ENCODE data around the gene SLC15A3.

DNA sequence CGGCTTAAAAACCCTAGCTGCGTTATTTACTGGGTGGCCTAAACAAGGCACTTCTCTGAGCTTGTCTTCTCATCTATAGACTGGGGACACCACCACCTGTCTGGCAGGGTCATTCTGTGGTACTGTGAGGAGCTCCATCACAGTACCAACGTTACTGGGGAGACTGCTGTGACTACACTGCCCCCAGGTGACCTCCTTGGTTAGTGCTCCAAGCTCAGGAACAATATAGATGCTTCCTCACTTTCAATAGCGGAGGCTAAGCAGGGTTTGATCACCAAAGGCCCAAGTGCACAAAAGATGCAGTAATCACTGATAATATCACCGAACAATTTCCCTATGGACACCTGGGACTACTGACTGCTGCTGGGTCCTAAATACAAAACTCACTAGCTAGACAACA lies 64.4 kb downstream of the SLC15A3 start:
- TF ChIP-seq, protein P1, sequence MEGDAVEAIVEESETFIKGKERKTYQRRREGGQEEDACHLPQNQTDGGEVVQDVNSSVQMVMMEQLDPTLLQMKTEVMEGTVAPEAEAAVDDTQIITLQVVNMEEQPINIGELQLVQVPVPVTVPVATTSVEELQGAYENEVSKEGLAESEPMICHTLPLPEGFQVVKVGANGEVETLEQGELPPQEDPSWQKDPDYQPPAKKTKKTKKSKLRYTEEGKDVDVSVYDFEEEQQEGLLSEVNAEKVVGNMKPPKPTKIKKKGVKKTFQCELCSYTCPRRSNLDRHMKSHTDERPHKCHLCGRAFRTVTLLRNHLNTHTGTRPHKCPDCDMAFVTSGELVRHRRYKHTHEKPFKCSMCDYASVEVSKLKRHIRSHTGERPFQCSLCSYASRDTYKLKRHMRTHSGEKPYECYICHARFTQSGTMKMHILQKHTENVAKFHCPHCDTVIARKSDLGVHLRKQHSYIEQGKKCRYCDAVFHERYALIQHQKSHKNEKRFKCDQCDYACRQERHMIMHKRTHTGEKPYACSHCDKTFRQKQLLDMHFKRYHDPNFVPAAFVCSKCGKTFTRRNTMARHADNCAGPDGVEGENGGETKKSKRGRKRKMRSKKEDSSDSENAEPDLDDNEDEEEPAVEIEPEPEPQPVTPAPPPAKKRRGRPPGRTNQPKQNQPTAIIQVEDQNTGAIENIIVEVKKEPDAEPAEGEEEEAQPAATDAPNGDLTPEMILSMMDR (IDR thresholded peaks at IDR 0.05) = peak in 4 of 6 experiments; percentile 26 to 57 (median 45)
- no peak for TF ChIP-seq POLR2A (IDR thresholded peaks at IDR 0.05)

Data from thyroid gland (tissue), 4 donors.